ENCODE measurements around the gene MS4A6A.
"Not testable (repeated sequence)": the region's sequence is repeated elsewhere in the genome, so short reads cannot be mapped to it uniquely, and the experiment has no call there.

MS4A6A gene

GRCh38 chr11:60159868-60160267 is 23.0 kb downstream of the MS4A6A start:
- DNase-seq (ENCODE audit: low read depth, low spot score) = no peak
- ChIA-PET CTCF (no interaction called here), POLR2A (no interaction called here)
- no peak for TF ChIP-seq CTCF (IDR thresholded peaks at IDR 0.05; ENCODE audit: insufficient read depth, low read length, missing control alignments)
- H3K4me3 ChIP-seq (ENCODE audit: low read depth, low read length) = no peak overlapping the region

- ChIA-PET CTCF (no interaction called here), POLR2A (no interaction called here)
- TF ChIP-seq CTCF (IDR thresholded peaks at IDR 0.05; ENCODE audit: insufficient read depth, low read length, missing control alignments) = no peak
- no peak overlapping the region for H3K4me3 ChIP-seq (ENCODE audit: low read depth, low read length)
- DNase-seq (ENCODE audit: low read depth, low spot score) = no peak
These were observed 23.6 kb downstream of the MS4A6A start for GRCh38 chr11:60159284-60159683.

GRCh38 chr11:60158636-60159035 is 24.2 kb downstream of the MS4A6A start:
- CTCF ChIA-PET = no interaction called here
- H3K4me3 ChIP-seq (ENCODE audit: low read depth, low read length) = no peak overlapping the region
- no peak for TF ChIP-seq CTCF (IDR thresholded peaks at IDR 0.05; ENCODE audit: insufficient read depth, low read length, missing control alignments)
- POLR2A ChIA-PET = no interaction called here
- DNase-seq (ENCODE audit: low read depth, low spot score) = no peak

- CTCF ChIA-PET = no interaction called here
These were observed 27.0 kb downstream of the MS4A6A start for GRCh38 chr11:60155931-60156330.

GRCh38 chr11:60152727-60153126 is 30.2 kb downstream of the MS4A6A start:
- DNase-seq (ENCODE audit: low read depth, low spot score); POLR2A ChIA-PET; CTCF ChIA-PET; H3K4me3 ChIP-seq (ENCODE audit: low read depth, low read length): not testable (repeated sequence)

More at GRCh38 chr11:60155931-60156330, 27.0 kb downstream of the MS4A6A start:
- DNase-seq (ENCODE audit: low read depth, low spot score) = no peak
- POLR2A ChIA-PET = no interaction called here
- no peak for TF ChIP-seq CTCF (IDR thresholded peaks at IDR 0.05; ENCODE audit: insufficient read depth, low read length, missing control alignments)
- no peak overlapping the region for H3K4me3 ChIP-seq (ENCODE audit: low read depth, low read length)

- CTCF ChIA-PET = no interaction called here
- no peak for DNase-seq (ENCODE audit: low read depth, low spot score)
- no peak overlapping the region for H3K4me3 ChIP-seq (ENCODE audit: low read depth, low read length)
- TF ChIP-seq CTCF (IDR thresholded peaks at IDR 0.05; ENCODE audit: insufficient read depth, low read length, missing control alignments) = no peak
- POLR2A ChIA-PET = no interaction called here
These were observed 32.6 kb downstream of the MS4A6A start for GRCh38 chr11:60150279-60150678.

GRCh38 chr11:60145677-60146076 is 37.2 kb downstream of the MS4A6A start:
- DNase-seq (ENCODE audit: low read depth, low spot score) = no peak
- ChIA-PET CTCF (no interaction called here), POLR2A (no interaction called here)
- H3K4me3 ChIP-seq (ENCODE audit: low read depth, low read length) = no peak overlapping the region
- TF ChIP-seq CTCF (IDR thresholded peaks at IDR 0.05; ENCODE audit: insufficient read depth, low read length, missing control alignments) = no peak

Measured in AG04449 (cell line).